Measurements from ENCODE around the gene RP2.

- TF ChIP-seq YY1 (IDR thresholded peaks at IDR 0.05; ENCODE audit: insufficient read depth, insufficient read length) (no peak), ZNF274 (IDR thresholded peaks at IDR 0.05; ENCODE audit: low read depth, low read length) (no peak)
Observed at GRCh38 chrX:46927718-46928117, 90.9 kb downstream of the RP2 start.

Data from NT2/D1 (cell line).